Neuron (in vitro differentiated cells): ENCODE data around the gene DNAI1.
"Not testable (repeated sequence)": the region's sequence is repeated elsewhere in the genome, so short reads cannot be mapped to it uniquely, and the experiment has no call there.

Source experiments
- H2AFZ ChIP-seq: one replicate; pipeline ENCODE4 v1.6.1; 2013; ENCODE audit warnings: low read depth, mild to moderate bottlenecking, inconsistent platforms, low read length, moderate library complexity
- H3K27me3 ChIP-seq: one replicate; pipeline ENCODE4 v1.6.1; 2013; ENCODE audit warnings: low read length; ENCODE audit not compliant: insufficient read depth
- H3K36me3 ChIP-seq: one replicate; pipeline ENCODE4 v1.6.1; 2013; ENCODE audit warnings: low read length; ENCODE audit not compliant: insufficient read depth
- H3K4me1 ChIP-seq: one replicate; pipeline ENCODE4 v1.6.1; 2013; ENCODE audit warnings: low read length; ENCODE audit not compliant: insufficient read depth
- H3K4me3 ChIP-seq: 2 replicates; pipeline ENCODE4 v1.5.1; 2013; ENCODE audit warnings: mild to moderate bottlenecking, low read length, moderate library complexity
- H3K9me3 ChIP-seq: one replicate; pipeline ENCODE4 v1.6.1; 2013; ENCODE audit warnings: low read length

DNAI1 gene

GRCh38 chr9:34482746-34483145 is 24.1 kb downstream of the DNAI1 start:
- H3K36me3 ChIP-seq, H2AFZ ChIP-seq, H3K4me3 ChIP-seq, H3K9me3 ChIP-seq, H3K27me3 ChIP-seq: not testable (repeated sequence)
- peaks cover 38% of the 10 kb centered on the region for H3K4me1 ChIP-seq

GRCh38 chr9:34484678-34485077 is 26.1 kb downstream of the DNAI1 start:
- H3K9me3 ChIP-seq, result no peaks in the 10 kb centered on the region
- no peaks in the 10 kb centered on the region for H3K27me3 ChIP-seq
- H3K4me3 ChIP-seq, result no peak overlapping the region
- H3K36me3 ChIP-seq, result no peaks in the 10 kb centered on the region
- no peak overlapping the region for H2AFZ ChIP-seq
- peaks cover 24% of the 10 kb centered on the region for H3K4me1 ChIP-seq

- no peak overlapping the region for H3K4me3 ChIP-seq
- H3K4me1 ChIP-seq, result peaks cover 17% of the 10 kb centered on the region
- H3K9me3 ChIP-seq, result no peaks in the 10 kb centered on the region
- no peaks in the 10 kb centered on the region for H3K36me3 ChIP-seq
- no peak overlapping the region for H2AFZ ChIP-seq
- H3K27me3 ChIP-seq, result no peaks in the 10 kb centered on the region
Observed at GRCh38 chr9:34485822-34486221, 27.2 kb downstream of the DNAI1 start.

- no peak overlapping the region for H3K4me3 ChIP-seq
- no peaks in the 10 kb centered on the region for H3K27me3 ChIP-seq
- H3K9me3 ChIP-seq, result no peaks in the 10 kb centered on the region
- peaks cover 17% of the 10 kb centered on the region for H3K4me1 ChIP-seq
- no peak overlapping the region for H2AFZ ChIP-seq
- H3K36me3 ChIP-seq, result no peaks in the 10 kb centered on the region
Observed at GRCh38 chr9:34486572-34486971, 28.0 kb downstream of the DNAI1 start.

GRCh38 chr9:34490360-34490759 is 31.8 kb downstream of the DNAI1 start:
- no peak overlapping the region for H2AFZ ChIP-seq

GRCh38 chr9:34490760-34491159 is 32.2 kb downstream of the DNAI1 start:
- H3K4me1 ChIP-seq, result peaks cover 4% of the 10 kb centered on the region
- no peaks in the 10 kb centered on the region for H3K36me3 ChIP-seq
- H3K9me3 ChIP-seq, result no peaks in the 10 kb centered on the region
- no peaks in the 10 kb centered on the region for H3K27me3 ChIP-seq
- H2AFZ ChIP-seq, result no peak overlapping the region
- no peak overlapping the region for H3K4me3 ChIP-seq

More at GRCh38 chr9:34490360-34490759, 31.8 kb downstream of the DNAI1 start:
- H3K4me3 ChIP-seq, result no peak overlapping the region
- H3K4me1 ChIP-seq, result peaks cover 7% of the 10 kb centered on the region
- no peaks in the 10 kb centered on the region for H3K9me3 ChIP-seq
- H3K36me3 ChIP-seq, result no peaks in the 10 kb centered on the region
- no peaks in the 10 kb centered on the region for H3K27me3 ChIP-seq

- Histone ChIP-seq H3K4me1 (no peaks in the 10 kb centered on the region), H3K27me3 (no peaks in the 10 kb centered on the region), H3K36me3 (no peaks in the 10 kb centered on the region), H2AFZ (no peak overlapping the region), H3K9me3 (no peaks in the 10 kb centered on the region), H3K4me3 (no peak overlapping the region)
Observed at GRCh38 chr9:34491596-34491995, 33.0 kb downstream of the DNAI1 start.

GRCh38 chr9:34492051-34492450 is 33.4 kb downstream of the DNAI1 start:
- H3K9me3 ChIP-seq, result no peaks in the 10 kb centered on the region
- no peak overlapping the region for H3K4me3 ChIP-seq
- H3K27me3 ChIP-seq, result no peaks in the 10 kb centered on the region
- no peak overlapping the region for H2AFZ ChIP-seq
- H3K4me1 ChIP-seq, result no peaks in the 10 kb centered on the region
- no peaks in the 10 kb centered on the region for H3K36me3 ChIP-seq

- H3K4me1 ChIP-seq, result peaks cover 19% of the 10 kb centered on the region
- no peaks in the 10 kb centered on the region for H3K27me3 ChIP-seq
- H2AFZ ChIP-seq, result no peak overlapping the region
- no peak overlapping the region for H3K4me3 ChIP-seq
- no peaks in the 10 kb centered on the region for H3K36me3 ChIP-seq
- H3K9me3 ChIP-seq, result no peaks in the 10 kb centered on the region
Observed at GRCh38 chr9:34493972-34494535, 35.4 kb downstream of the DNAI1 start.

GRCh38 chr9:34496149-34496712 is 37.6 kb downstream of the DNAI1 start:
- no peaks in the 10 kb centered on the region for H3K27me3 ChIP-seq
- no peak overlapping the region for H3K4me3 ChIP-seq
- H3K36me3 ChIP-seq, result no peaks in the 10 kb centered on the region
- H3K9me3 ChIP-seq, result no peaks in the 10 kb centered on the region
- H3K4me1 ChIP-seq, result peaks cover 35% of the 10 kb centered on the region
- no peak overlapping the region for H2AFZ ChIP-seq

GRCh38 chr9:34498553-34498952 is 39.9 kb downstream of the DNAI1 start:
- Histone ChIP-seq H3K9me3 (no peaks in the 10 kb centered on the region), H3K27me3 (no peaks in the 10 kb centered on the region), H3K4me1 (peaks cover 53% of the 10 kb centered on the region), H3K4me3 (no peak overlapping the region), H3K36me3 (no peaks in the 10 kb centered on the region), H2AFZ (no peak overlapping the region)

- H2AFZ ChIP-seq, result no peak overlapping the region
- peaks cover 53% of the 10 kb centered on the region for H3K4me1 ChIP-seq
- no peaks in the 10 kb centered on the region for H3K9me3 ChIP-seq
- no peaks in the 10 kb centered on the region for H3K27me3 ChIP-seq
- no peaks in the 10 kb centered on the region for H3K36me3 ChIP-seq
- H3K4me3 ChIP-seq, result no peak overlapping the region
Observed at GRCh38 chr9:34499076-34499475, 40.5 kb downstream of the DNAI1 start.

GRCh38 chr9:34500623-34501267 is 42.1 kb downstream of the DNAI1 start:
- H3K4me3 ChIP-seq, result no peak overlapping the region
- no peaks in the 10 kb centered on the region for H3K27me3 ChIP-seq
- H2AFZ ChIP-seq, result no peak overlapping the region
- peaks cover 53% of the 10 kb centered on the region for H3K4me1 ChIP-seq
- H3K36me3 ChIP-seq, result no peaks in the 10 kb centered on the region
- H3K9me3 ChIP-seq, result no peaks in the 10 kb centered on the region
